LNCaP clone FGC (cell line): ENCODE measurements around the gene TST.

ENCODE experiments used
- DNase-seq: peaks from one replicate; pipeline ENCODE4 v3.0.0-alpha.2; 2011; ENCODE audit warnings: low read depth
- H3K4me3 ChIP-seq: 2 replicates; pipeline ENCODE4 v1.5.1; 2011; ENCODE audit warnings: mild to moderate bottlenecking, low read depth, low read length, control low read depth
- CTCF ChIP-seq: IDR thresholded peaks from 2 replicates; pipeline ENCODE4 v1.5.1; 2012; ENCODE audit warnings: mild to moderate bottlenecking; ENCODE audit not compliant: control insufficient read depth, insufficient read depth; ENCODE audit errors: extremely low read depth

The TST gene

GRCh38 chr22:37063431-37064420 is 44.5 kb upstream of the TST start:
- no peak overlapping the region for H3K4me3 ChIP-seq
- DNase-seq, result no peak
- TF ChIP-seq CTCF, result no peak

- no peak for TF ChIP-seq CTCF
- DNase-seq, result no peak
- no peak overlapping the region for H3K4me3 ChIP-seq
Observed at GRCh38 chr22:37062702-37063381, 43.6 kb upstream of the TST start.

GRCh38 chr22:37062376-37062675 is 43.1 kb upstream of the TST start:
- TF ChIP-seq CTCF, result no peak
- DNase-seq, result no peak
- no peak overlapping the region for H3K4me3 ChIP-seq

GRCh38 chr22:37061611-37062375 is 42.5 kb upstream of the TST start:
- no peak for TF ChIP-seq CTCF
- H3K4me3 ChIP-seq, result no peak overlapping the region
- no peak for DNase-seq

- DNase-seq, result no peak
- no peak for TF ChIP-seq CTCF
- H3K4me3 ChIP-seq, result no peak overlapping the region
Observed at GRCh38 chr22:37060801-37061610, 41.8 kb upstream of the TST start.

- TF ChIP-seq CTCF, result no peak
- H3K4me3 ChIP-seq, result no peak overlapping the region
- no peak for DNase-seq
Observed at GRCh38 chr22:37059876-37060449, 40.7 kb upstream of the TST start.
